SK-N-SH (cell line): Measurements from ENCODE around the gene SNED1. TPM values are rescaled to one million over a fixed set of nuclear protein-coding genes. Genes with fewer than 3 reads are reported as not detected.

ENCODE experiments used
- CTCF ChIA-PET: fragments of 300-600, 350-600 bp; formaldehyde crosslinking; extraction: SDS; loops from one replicate; lab custom pipeline; 2021; lab: Yijun Ruan, JAX
- POLR2A ChIA-PET: fragments of 350-600 bp; sonication (Branson Sonifier 250); formaldehyde crosslinking; extraction: SDS; loops from one replicate; lab custom pipeline; 2020; ENCODE audit warnings: antibody characterized with exemption, inconsistent platforms; lab: Yijun Ruan, JAX
- DNase-seq: peaks from one replicate; pipeline ENCODE4 v3.0.0; 2012
- H2AFZ ChIP-seq: fragments of 200-600 bp; sonication (generic); 2 replicates; pipeline ENCODE4 v1.8.1; 2016; ENCODE audit warnings: antibody characterized with exemption, mild to moderate bottlenecking, low read depth
- H3F3A ChIP-seq: fragments of 200-600 bp; sonication (generic); replicated peaks from 2 replicates; pipeline ENCODE3; 2016; ENCODE audit warnings: antibody characterized with exemption, mild to moderate bottlenecking; ENCODE audit not compliant: insufficient read depth
- H3K27ac ChIP-seq, 2 experiments: fragments of 200-500 bp in 1 of 2; fragments of 200-600 bp in 1 of 2; sonication (Bioruptor generic) in 1 of 2; sonication (generic), shearing (Covaris generic) in 1 of 2; 2 replicates each; pipeline versions ENCODE4 v1.5.1 to v1.6.1; 2014 to 2016; ENCODE audit warnings: low read depth in 2 of 2, inconsistent platforms in 1 of 2, low read length in 1 of 2, mild to moderate bottlenecking in 1 of 2, mixed read lengths in 1 of 2
- H3K27me3 ChIP-seq: fragments of 200-600 bp; sonication (generic), shearing (Covaris generic); 2 replicates; pipeline ENCODE4 v1.6.1; 2016; ENCODE audit warnings: mixed run types; ENCODE audit not compliant: insufficient read depth
- H3K36me3 ChIP-seq, 2 experiments: fragments of 200-500 bp in 1 of 2; fragments of 200-600 bp in 1 of 2; sonication (Bioruptor generic) in 1 of 2; sonication (generic) in 1 of 2; replicated peaks in 1 of 2; 2 replicates each; pipeline versions ENCODE3 to v1.5.1; 2014 to 2016; ENCODE audit warnings: low read length in 1 of 2, mild to moderate bottlenecking in 1 of 2; ENCODE audit not compliant: insufficient read depth in 2 of 2, control insufficient read depth in 1 of 2
- H3K4me1 ChIP-seq, 2 experiments: fragments of 200-500 bp in 1 of 2; fragments of 200-600 bp in 1 of 2; sonication (Bioruptor generic) in 1 of 2; sonication (generic), shearing (Covaris generic) in 1 of 2; 2 replicates each; pipeline versions ENCODE4 v1.5.1 to v1.6.1; 2014 to 2016; ENCODE audit warnings: low read depth in 1 of 2, low read length in 1 of 2, mixed run types in 1 of 2; ENCODE audit not compliant: insufficient read depth in 2 of 2, control insufficient read depth in 1 of 2
- H3K4me2 ChIP-seq: fragments of 200-600 bp; sonication (generic), shearing (Covaris generic); 2 replicates; pipeline ENCODE4 v1.6.1; 2017; ENCODE audit warnings: mixed run types
- H3K4me3 ChIP-seq, 2 experiments: fragments of 200-500 bp in 1 of 2; fragments of 200-600 bp in 1 of 2; sonication (Bioruptor generic) in 1 of 2; sonication (generic), shearing (Covaris generic) in 1 of 2; 2 replicates each; pipeline versions ENCODE4 v1.5.1 to v1.8.1; 2014 to 2016; ENCODE audit warnings: low read depth in 2 of 2, inconsistent platforms in 1 of 2, low read length in 1 of 2, mild to moderate bottlenecking in 1 of 2, mixed read lengths in 1 of 2, moderate library complexity in 1 of 2
- H3K79me2 ChIP-seq: fragments of 200-600 bp; sonication (generic); 2 replicates; pipeline ENCODE4 v1.8.1; 2017; ENCODE audit warnings: mild to moderate bottlenecking; ENCODE audit not compliant: insufficient read depth
- H3K9ac ChIP-seq: fragments of 200-600 bp; sonication (generic); 2 replicates; pipeline ENCODE4 v1.6.1; 2017; ENCODE audit warnings: mixed run types
- H3K9me2 ChIP-seq: fragments of 200-600 bp; sonication (generic); 2 replicates; pipeline ENCODE4 v1.6.1; 2017; ENCODE audit warnings: mixed run types
- H3K9me3 ChIP-seq: fragments of 200-600 bp; sonication (generic); 2 replicates; pipeline ENCODE4 v1.6.1; 2017; ENCODE audit warnings: mixed run types, mild to moderate bottlenecking, moderate library complexity
- H4K20me1 ChIP-seq: fragments of 200-600 bp; sonication (generic); 2 replicates; pipeline ENCODE4 v1.6.1; 2017; ENCODE audit warnings: mild to moderate bottlenecking, mixed run types; ENCODE audit not compliant: insufficient read depth
- ELF1 ChIP-seq: IDR thresholded peaks from 2 replicates; pipeline ENCODE4 v1.4.0; 2012
- EP300 ChIP-seq, 2 experiments: IDR thresholded peaks; 2 replicates each; pipeline versions ENCODE4 v1.4.0 to v1.6.1; 2012; ENCODE audit warnings: borderline replicate concordance in 1 of 2, low read depth in 1 of 2, low read length in 1 of 2
- FOSL2 ChIP-seq: IDR thresholded peaks from 2 replicates; pipeline ENCODE4 v1.4.0; 2012; ENCODE audit warnings: low read depth, mild to moderate bottlenecking, moderate library complexity, borderline replicate concordance
- FOXM1 ChIP-seq: IDR thresholded peaks from 2 replicates; pipeline ENCODE4 v1.4.0; 2012; ENCODE audit warnings: low read depth, mild to moderate bottlenecking
- GABPA ChIP-seq: IDR thresholded peaks from 2 replicates; pipeline ENCODE4 v1.4.0; 2012; ENCODE audit warnings: low read depth, mild to moderate bottlenecking
- GATA2 ChIP-seq: sonication (generic); formaldehyde crosslinking; IDR thresholded peaks from 2 replicates; pipeline ENCODE4 v1.5.0; 2020; ENCODE audit warnings: mild to moderate bottlenecking, missing genetic modification reagents
- JUND ChIP-seq: IDR thresholded peaks from 2 replicates; pipeline ENCODE4 v1.4.0; 2012
- MAX ChIP-seq: IDR thresholded peaks from 2 replicates; pipeline ENCODE4 v1.4.0; 2012; ENCODE audit warnings: low read depth
- MEF2A ChIP-seq: IDR thresholded peaks from 2 replicates; pipeline ENCODE4 v1.4.0; 2012; ENCODE audit warnings: low read depth, borderline replicate concordance
- MXI1 ChIP-seq: IDR thresholded peaks from 2 replicates; pipeline ENCODE4 v1.6.1; 2012; ENCODE audit warnings: mild to moderate bottlenecking, low read depth, low read length, improper control_type of control experiment
- NRF1 ChIP-seq: IDR thresholded peaks from 2 replicates; pipeline ENCODE4 v1.6.1; 2012; ENCODE audit warnings: low read depth, mild to moderate bottlenecking, low read length
- PBX3 ChIP-seq: IDR thresholded peaks from 2 replicates; pipeline ENCODE4; 2012
- POLR2AphosphoS5 ChIP-seq: IDR thresholded peaks from 2 replicates; pipeline ENCODE4 v1.6.1; 2012; ENCODE audit warnings: low read depth, low read length
- REST ChIP-seq: IDR thresholded peaks from 2 replicates; pipeline ENCODE4 v1.6.1; 2012; ENCODE audit warnings: mild to moderate bottlenecking, low read depth, low read length, moderate library complexity
- RFX5 ChIP-seq: IDR thresholded peaks from 2 replicates; pipeline ENCODE4 v1.6.1; 2012; ENCODE audit warnings: mild to moderate bottlenecking, improper control_type of control experiment, low read length
- RXRA ChIP-seq: IDR thresholded peaks from 2 replicates; pipeline ENCODE4 v1.4.0; 2012; ENCODE audit warnings: low read depth, mild to moderate bottlenecking, borderline replicate concordance
- TCF12 ChIP-seq: IDR thresholded peaks from 2 replicates; pipeline ENCODE4 v1.4.0; 2012
- USF1 ChIP-seq: IDR thresholded peaks from 2 replicates; pipeline ENCODE4 v1.4.0; 2012; ENCODE audit warnings: low read depth, borderline replicate concordance
- ZBTB33 ChIP-seq: IDR thresholded peaks from 2 replicates; pipeline ENCODE4 v1.4.0; 2012; ENCODE audit warnings: low read depth, borderline replicate concordance
- WGBS: methylation state at CpG from one replicate; pipeline ENCODE4 v1.1.6; 2017; ENCODE audit warnings: low lambda C conversion rate; 5-methylcytosine and 5-hydroxymethylcytosine counted together
- polyA plus RNA-seq, 3 experiments: library from polyadenylated mRNA; depleted of rRNA; stranded (reverse); fragments of >200 nt; gene quantifications; 2 replicates each; pipeline ENCODE4 v1.2.3, GENCODE V29; 2012

Gene SNED1
- polyA plus RNA-seq, 1 of the 3 experiments (the other 2 are of a cell fraction) = 0.03 TPM

- Histone ChIP-seq H3K36me3 (no peaks in the 10 kb centered on the region), H3K9me2 (no peaks in the 10 kb centered on the region), H3K9ac (no peak overlapping the region), H3K4me2 (no peak overlapping the region), H4K20me1 (no peaks in the 10 kb centered on the region), H3K4me1 (peaks cover 0 to 18% of the 10 kb centered on the region in 2 experiments; a peak in 1 of 4 replicates), H2AFZ (no peak overlapping the region), H3K27me3 (no peaks in the 10 kb centered on the region), H3K9me3 (no peaks in the 10 kb centered on the region), H3K27ac (no peak overlapping the region), H3K79me2 (no peaks in the 10 kb centered on the region), H3F3A (no peaks in the 10 kb centered on the region), H3K4me3 (no peak overlapping the region)
- ChIA-PET POLR2A (no interaction called here), CTCF (interaction anchor here (1.4 kb wide), 1 partner anchor 15 kb away, joined by 3 read pairs; no protein-coding TSS in a partner anchor)
- 20% methylated on average over 9 of the region's 14 CpGs for WGBS
- TF ChIP-seq USF1 (no peak), MXI1 (no peak), GABPA (no peak), ZBTB33 (no peak), TCF12 (no peak), MEF2A (no peak), NRF1 (no peak), JUND (no peak), FOSL2 (no peak), REST (no peak), ELF1 (no peak), EP300 (IDR thresholded peaks at IDR 0.05; ENCODE audit: borderline replicate concordance in 1 of 2, low read depth in 1 of 2, low read length in 1 of 2) (no peak), RXRA (no peak), FOXM1 (no peak), GATA2 (CRISPR knock-in tag) (no peak), MAX (no peak), POLR2AphosphoS5 (no peak), PBX3 (no peak), RFX5 (no peak)
- no peak for DNase-seq
Observed at GRCh38 chr2:240949791-240950705, 48.4 kb upstream of the SNED1 start.
